GM18873 (cell line): ENCODE measurements around the gene SARDH.

Experiments
- ATAC-seq: cut with Tn5 transposase; IDR thresholded peaks from one replicate; pipeline ENCODE4 v1.9.1; 2021; ENCODE audit warnings: mild to moderate bottlenecking, moderate library complexity, moderate number of reproducible peaks; ENCODE audit not compliant: unreplicated experiment, low FRiP score

SARDH gene

GRCh38 chr9:133654736-133655657 is 83.2 kb downstream of the SARDH start:
- ATAC-seq, result no peak

GRCh38 chr9:133653638-133654037 is 84.5 kb downstream of the SARDH start:
- ATAC-seq, result no peak

- ATAC-seq, result no peak
Measured at GRCh38 chr9:133650026-133650425, 88.1 kb downstream of the SARDH start.

GRCh38 chr9:133649194-133649593 is 89.0 kb downstream of the SARDH start:
- no peak for ATAC-seq

GRCh38 chr9:133647765-133648469 is 90.2 kb downstream of the SARDH start:
- no peak for ATAC-seq

GRCh38 chr9:133647148-133647547 is 91.0 kb downstream of the SARDH start:
- no peak for ATAC-seq

- ATAC-seq, result no peak
Measured at GRCh38 chr9:133645021-133645765, 93.0 kb downstream of the SARDH start.

- no peak for ATAC-seq
Measured at GRCh38 chr9:133643978-133644760, 94.0 kb downstream of the SARDH start.

GRCh38 chr9:133643362-133643755 is 94.8 kb downstream of the SARDH start:
- ATAC-seq, result no peak

- ATAC-seq, result no peak
Measured at GRCh38 chr9:133642708-133643361, 95.3 kb downstream of the SARDH start.

- no peak for ATAC-seq
Measured at GRCh38 chr9:133641861-133642595, 96.1 kb downstream of the SARDH start.

GRCh38 chr9:133641396-133641655 is 96.8 kb downstream of the SARDH start:
- no peak for ATAC-seq

GRCh38 chr9:133640580-133641395 is 97.4 kb downstream of the SARDH start:
- no peak for ATAC-seq

- ATAC-seq, result no peak
Measured at GRCh38 chr9:133640160-133640559, 98.0 kb downstream of the SARDH start.

GRCh38 chr9:133639613-133640012 is 98.5 kb downstream of the SARDH start:
- no peak for ATAC-seq

GRCh38 chr9:133638711-133639110 is 99.4 kb downstream of the SARDH start:
- ATAC-seq, result no peak

- no peak for ATAC-seq
Measured at GRCh38 chr9:133638076-133638475, 100.1 kb downstream of the SARDH start.

GRCh38 chr9:133637451-133638055 is 100.6 kb downstream of the SARDH start:
- no peak for ATAC-seq
